Stimulated activated CD8-positive, alpha-beta memory T cell treated with anti-CD3 and anti-CD28 coated beads, Interleukin-2, amount 100 ng/mL, for 1 hour (primary cell): ENCODE measurements around the gene CREBL2.

ENCODE experiments used
- DNase-seq, 2 donors: peaks; one replicate each; pipeline ENCODE4 v3.0.0-alpha.2; 2020; ENCODE audit warnings: low read depth in 2 of 2

CREBL2 gene

GRCh38 chr12:12681061-12681765, 69.5 kb downstream of the CREBL2 start:
- DNase-seq: no peak

GRCh38 chr12:12682284-12682683, 70.6 kb downstream of the CREBL2 start:
- no peak for DNase-seq

GRCh38 chr12:12683136-12683697, 71.5 kb downstream of the CREBL2 start:
- no peak for DNase-seq

- no peak for DNase-seq
Measured at GRCh38 chr12:12683725-12684124, 72.0 kb downstream of the CREBL2 start.

GRCh38 chr12:12684375-12685106, 72.9 kb downstream of the CREBL2 start:
- no peak for DNase-seq

GRCh38 chr12:12685305-12685704, 73.6 kb downstream of the CREBL2 start:
- no peak for DNase-seq

GRCh38 chr12:12686472-12686871, 74.8 kb downstream of the CREBL2 start:
- DNase-seq: no peak

- no peak for DNase-seq
Measured at GRCh38 chr12:12686925-12687324, 75.2 kb downstream of the CREBL2 start.

GRCh38 chr12:12689647-12690300, 78.1 kb downstream of the CREBL2 start:
- no peak for DNase-seq

- DNase-seq: no peak
Measured at GRCh38 chr12:12691549-12691948, 79.9 kb downstream of the CREBL2 start.

GRCh38 chr12:12693111-12693671, 81.5 kb downstream of the CREBL2 start:
- no peak for DNase-seq
